SHP77 (cell line): ENCODE data around the gene S100A7A.

Source experiments
- DNase-seq, 2 experiments: peaks; one replicate each; lab custom pipeline; 2025; lab: John Stamatoyannopoulos, UW

The S100A7A gene

GRCh38 chr1:153415850-153416570 lies at the start of gene S100A7A:
Gene S100A7A, plus strand, starts transcription at chr1:153416520. Its CDS starts 1,563 bp downstream, at chr1:153418083.
- no peak for DNase-seq

GRCh38 chr1:153367090-153367489 lies 49.2 kb upstream of the S100A7A start:
- no peak for DNase-seq

GRCh38 chr1:153368495-153368894 lies 47.8 kb upstream of the S100A7A start:
- no peak for DNase-seq

- no peak for DNase-seq
Measured at GRCh38 chr1:153370146-153370545, 46.2 kb upstream of the S100A7A start.

GRCh38 chr1:153371231-153371630 lies 45.1 kb upstream of the S100A7A start:
- DNase-seq = no peak

- DNase-seq = no peak
Measured at GRCh38 chr1:153372571-153372970, 43.7 kb upstream of the S100A7A start.

- no peak for DNase-seq
Measured at GRCh38 chr1:153374071-153374470, 42.2 kb upstream of the S100A7A start.

- DNase-seq = no peak
Measured at GRCh38 chr1:153375511-153375910, 40.8 kb upstream of the S100A7A start, which contains the start of gene S100A12. Gene S100A12, minus strand, starts transcription at chr1:153375621. Its CDS starts 1,029 bp downstream, at chr1:153374592.

- no peak for DNase-seq
Measured at GRCh38 chr1:153379591-153379990, 36.7 kb upstream of the S100A7A start.

GRCh38 chr1:153380711-153381110 lies 35.6 kb upstream of the S100A7A start:
- DNase-seq = no peak

- DNase-seq = no peak
Measured at GRCh38 chr1:153384958-153385580, 31.3 kb upstream of the S100A7A start.

- DNase-seq = no peak
Measured at GRCh38 chr1:153386500-153386901, 29.8 kb upstream of the S100A7A start.

- no peak for DNase-seq
Measured at GRCh38 chr1:153387001-153387400, 29.3 kb upstream of the S100A7A start.

- DNase-seq = no peak
Measured at GRCh38 chr1:153387785-153388184, 28.5 kb upstream of the S100A7A start.

- no peak for DNase-seq
Measured at GRCh38 chr1:153389401-153389800, 26.9 kb upstream of the S100A7A start.

- DNase-seq = no peak
Measured at GRCh38 chr1:153389973-153390879, 26.1 kb upstream of the S100A7A start.

GRCh38 chr1:153390938-153391710 lies 25.2 kb upstream of the S100A7A start, which contains the start of gene S100A8:
Gene S100A8, minus strand, starts transcription at chr1:153391073. Its CDS starts 538 bp downstream, at chr1:153390535.
- peak in 1 of 2 experiments; percentile 6 for DNase-seq

- no peak for DNase-seq
Measured at GRCh38 chr1:153392258-153392657, 24.1 kb upstream of the S100A7A start.

GRCh38 chr1:153392822-153393221 lies 23.5 kb upstream of the S100A7A start:
- no peak for DNase-seq

- no peak for DNase-seq
Measured at GRCh38 chr1:153393926-153394325, 22.4 kb upstream of the S100A7A start.

- DNase-seq = no peak
Measured at GRCh38 chr1:153394391-153394790, 21.9 kb upstream of the S100A7A start.
